Thymus (tissue), 11 donors: Measurements from ENCODE around the gene ADCY10. TPM values are rescaled to one million over a fixed set of nuclear protein-coding genes. Genes with fewer than 3 reads are reported as not detected.
A peak's percentile ranks its signal among the peaks of the same experiment; 100 is the strongest.

Source experiments
- DNase-seq, 9 donors: peaks; one replicate each; pipeline ENCODE4 v3.0.0-alpha.2; 2013; ENCODE audit warnings: low spot score in 9 of 9, low read depth in 6 of 9, missing footprints in 1 of 9
- H3K27ac ChIP-seq, 2 donors: one replicate each; pipeline ENCODE4 v1.5.1; 2013; ENCODE audit warnings: control low read depth in 1 of 2, low read depth in 1 of 2, low read length in 1 of 2, mild to moderate bottlenecking in 1 of 2, moderate library complexity in 1 of 2
- H3K27me3 ChIP-seq, 2 donors: one replicate each; pipeline ENCODE4 v1.5.1; 2013; ENCODE audit warnings: low read length in 1 of 2; ENCODE audit not compliant: control insufficient read depth in 2 of 2, insufficient read depth in 1 of 2
- H3K36me3 ChIP-seq, 2 donors: one replicate each; pipeline ENCODE4 v1.5.1; 2013; ENCODE audit warnings: low read length in 1 of 2, mild to moderate bottlenecking in 1 of 2, moderate library complexity in 1 of 2; ENCODE audit not compliant: control insufficient read depth in 2 of 2, insufficient read depth in 2 of 2
- H3K4me1 ChIP-seq, 2 donors: one replicate each; pipeline ENCODE4 v1.5.1; 2013; ENCODE audit warnings: low read length in 2 of 2; ENCODE audit not compliant: control insufficient read depth in 2 of 2, insufficient read depth in 2 of 2
- H3K4me3 ChIP-seq, 2 donors: one replicate each; pipeline ENCODE4 v1.5.1; 2013; ENCODE audit warnings: low read length in 2 of 2, control low read depth in 1 of 2, mild to moderate bottlenecking in 1 of 2
- H3K9me3 ChIP-seq, 2 donors: one replicate each; pipeline ENCODE4 v1.5.1; 2013; ENCODE audit warnings: low read length in 1 of 2, mild to moderate bottlenecking in 1 of 2; ENCODE audit not compliant: control insufficient read depth in 2 of 2, insufficient read depth in 1 of 2
- WGBS: extraction: QIAGEN DNeasy Blood & Tissue Kit; methylation state at CpG from one replicate; pipeline ENCODE4 v1.1.7; 2013; 5-methylcytosine and 5-hydroxymethylcytosine counted together
- polyA plus RNA-seq: library from polyadenylated mRNA; stranded (reverse); fragments of 200-250 nt; gene quantifications from one replicate; pipeline ENCODE4 v1.2.3, GENCODE V29; 2013
- total RNA-seq: library from RNA; stranded (reverse); fragments of 120-200 nt; gene quantifications from one replicate; pipeline ENCODE4 v1.2.4, GENCODE V29; 2013
- donor health status: healthy.

The ADCY10 gene
- total and polyA plus RNA-seq, 2 donors, result 0.09 to 0.30 TPM

GRCh38 chr1:167790117-167790516, 123.8 kb downstream of the ADCY10 start:
- 55% methylated on average over 5 of the region's 5 CpGs for WGBS
- H3K27ac ChIP-seq, result no peak overlapping the region
- H3K4me1 ChIP-seq, result no peaks in the 10 kb centered on the region
- peaks cover 7 to 8% of the 10 kb centered on the region in 2 donors for H3K36me3 ChIP-seq
- H3K27me3 ChIP-seq, result no peaks in the 10 kb centered on the region
- H3K9me3 ChIP-seq, result no peaks in the 10 kb centered on the region
- no peak for DNase-seq
- H3K4me3 ChIP-seq, result no peak overlapping the region

GRCh38 chr1:167789501-167789900, 124.4 kb downstream of the ADCY10 start:
- Histone ChIP-seq H3K9me3 (no peaks in the 10 kb centered on the region), H3K27me3 (no peaks in the 10 kb centered on the region), H3K36me3 (peaks cover 7 to 8% of the 10 kb centered on the region in 2 donors), H3K27ac (no peak overlapping the region), H3K4me3 (no peak overlapping the region), H3K4me1 (no peaks in the 10 kb centered on the region)
- 94% methylated on average over 3 of the region's 3 CpGs for WGBS
- no peak for DNase-seq

DNA sequence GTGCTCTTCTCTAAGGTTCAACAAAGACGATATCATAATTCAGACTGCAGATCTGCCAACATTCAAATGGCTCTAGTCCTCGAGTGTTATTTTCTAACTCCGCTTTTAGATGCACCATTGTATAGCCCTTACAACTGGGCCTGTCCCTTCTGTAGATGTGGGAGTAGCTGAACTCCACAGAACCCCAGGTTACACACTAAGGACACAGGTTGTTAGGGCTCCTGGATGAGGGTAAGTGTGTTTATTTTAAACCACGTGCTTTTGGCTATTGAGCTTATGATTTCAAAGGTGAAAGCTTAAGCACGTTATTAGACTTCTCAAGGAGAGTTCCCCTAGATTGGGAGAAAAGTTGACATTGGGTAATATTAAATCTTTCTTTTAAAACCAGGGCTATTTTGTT, 127.4 kb downstream of the ADCY10 start:
- 94% methylated on average over 5 of the region's 5 CpGs for whole genome bisulfite sequencing
- peaks cover 7 to 8% of the 10 kb centered on the region in 2 donors for H3K36me3 ChIP-seq
- DNase-seq, result no peak

GRCh38 chr1:167784876-167785550, 128.9 kb downstream of the ADCY10 start:
- H3K27me3 ChIP-seq, result no peaks in the 10 kb centered on the region
- H3K27ac ChIP-seq, result no peak overlapping the region
- peaks cover 5 to 7% of the 10 kb centered on the region in 2 donors for H3K36me3 ChIP-seq
- 97% methylated on average over 3 of the region's 3 CpGs for WGBS
- H3K4me1 ChIP-seq, result no peaks in the 10 kb centered on the region
- no peak for DNase-seq
- H3K9me3 ChIP-seq, result no peaks in the 10 kb centered on the region
- no peak overlapping the region for H3K4me3 ChIP-seq

More for the DNA sequence above, 127.4 kb downstream of the ADCY10 start:
- no peak overlapping the region for H3K4me3 ChIP-seq
- no peaks in the 10 kb centered on the region for H3K4me1 ChIP-seq
- H3K27me3 ChIP-seq, result no peaks in the 10 kb centered on the region
- no peaks in the 10 kb centered on the region for H3K9me3 ChIP-seq
- H3K27ac ChIP-seq, result no peak overlapping the region

GRCh38 chr1:167782946-167783345, 131.0 kb downstream of the ADCY10 start:
- no peaks in the 10 kb centered on the region for H3K9me3 ChIP-seq
- H3K36me3 ChIP-seq, result peaks cover 0 to under 1% of the 10 kb centered on the region in 2 donors
- H3K4me1 ChIP-seq, result no peaks in the 10 kb centered on the region
- H3K4me3 ChIP-seq, result no peak overlapping the region
- DNase-seq, result no peak
- WGBS, result 100% methylated on average over 1 of the region's 1 CpG
- no peak overlapping the region for H3K27ac ChIP-seq
- no peaks in the 10 kb centered on the region for H3K27me3 ChIP-seq

GRCh38 chr1:167781558-167781957, 132.4 kb downstream of the ADCY10 start:
- Histone ChIP-seq H3K27ac (no peak overlapping the region), H3K9me3 (no peaks in the 10 kb centered on the region), H3K4me1 (no peaks in the 10 kb centered on the region), H3K27me3 (no peaks in the 10 kb centered on the region), H3K36me3 (no peaks in the 10 kb centered on the region), H3K4me3 (no peak overlapping the region)
- over 99% methylated on average over 2 of the region's 2 CpGs for WGBS
- DNase-seq, result no peak

- H3K27me3 ChIP-seq, result no peaks in the 10 kb centered on the region
- H3K4me1 ChIP-seq, result peaks cover 0 to 8% of the 10 kb centered on the region in 2 donors
- WGBS, result 85% methylated on average over 5 of the region's 5 CpGs
- H3K36me3 ChIP-seq, result peaks cover 0 to 8% of the 10 kb centered on the region in 2 donors
- peak overlapping the region in 1 of 2 donors; percentile 3 for H3K27ac ChIP-seq
- no peak overlapping the region for H3K4me3 ChIP-seq
- no peaks in the 10 kb centered on the region for H3K9me3 ChIP-seq
- DNase-seq, result peak in 1 of 9 donors; percentile 46
These were observed 136.7 kb downstream of the ADCY10 start for GRCh38 chr1:167777269-167777650.

GRCh38 chr1:167776616-167777268, 137.2 kb downstream of the ADCY10 start:
- WGBS, result 89% methylated on average over 1 of the region's 1 CpG
- no peak overlapping the region for H3K4me3 ChIP-seq
- peaks cover 0 to 8% of the 10 kb centered on the region in 2 donors for H3K4me1 ChIP-seq
- DNase-seq, result no peak
- peak overlapping the region in 1 of 2 donors; percentile 3 for H3K27ac ChIP-seq
- peaks cover 0 to 2% of the 10 kb centered on the region in 2 donors for H3K9me3 ChIP-seq
- H3K27me3 ChIP-seq, result no peaks in the 10 kb centered on the region
- H3K36me3 ChIP-seq, result peaks cover 0 to 9% of the 10 kb centered on the region in 2 donors

GRCh38 chr1:167776151-167776550, 137.8 kb downstream of the ADCY10 start:
- 94% methylated on average over 1 of the region's 1 CpG for WGBS

More at GRCh38 chr1:167776151-167776550, 137.8 kb downstream of the ADCY10 start:
- no peak for DNase-seq
- Histone ChIP-seq H3K4me3 (no peak overlapping the region), H3K9me3 (peaks cover 0 to 5% of the 10 kb centered on the region in 2 donors), H3K27me3 (no peaks in the 10 kb centered on the region), H3K27ac (no peak overlapping the region), H3K36me3 (peaks cover 0 to 9% of the 10 kb centered on the region in 2 donors), H3K4me1 (peaks cover 0 to 8% of the 10 kb centered on the region in 2 donors)
